A673 (cell line): ENCODE data around the gene KCNK5. TPM values are rescaled to one million over a fixed set of nuclear protein-coding genes. Genes with fewer than 3 reads are reported as not detected.

Experiments
- BruUV-seq: library from RNA; stranded (reverse); fragments of 400-500 nt; replicated peaks from 2 replicates; lab custom pipeline; 2021; lab: Mats Ljungman, UMichigan
- CTCF ChIA-PET: fragments of 300-600 bp; sonication (Branson Sonifier 250); formaldehyde crosslinking; loops from one replicate; lab custom pipeline; 2022; ENCODE audit warnings: antibody characterized with exemption; lab: Charles Lee
- POLR2A ChIA-PET: fragments of 300-600 bp; sonication (Branson Sonifier 250); formaldehyde crosslinking; loops from one replicate; lab custom pipeline; 2022; ENCODE audit warnings: antibody characterized with exemption; ENCODE audit not compliant: low non-redundant PET; lab: Charles Lee
- DNase-seq: peaks from one replicate; pipeline ENCODE4 v3.0.0-alpha.2; 2015; ENCODE audit warnings: low spot score
- H3K27ac ChIP-seq: fragments of 200-600 bp; sonication (generic); 2 replicates; pipeline ENCODE4 v1.5.1; 2016; ENCODE audit warnings: mixed run types, low read depth, mild to moderate bottlenecking, mixed read lengths, antibody characterized with exemption, low read length; ENCODE audit not compliant: poor library complexity, severe bottlenecking
- H3K27me3 ChIP-seq: fragments of 200-600 bp; sonication (generic); replicated peaks from 2 replicates; pipeline ENCODE4 v1.6.1; 2017; ENCODE audit warnings: mixed run types, low read depth, mild to moderate bottlenecking, mixed read lengths, antibody characterized with exemption, low read length; ENCODE audit not compliant: insufficient read depth, poor library complexity
- H3K36me3 ChIP-seq: fragments of 200-600 bp; sonication (generic); 2 replicates; pipeline ENCODE4 v1.6.1; 2016; ENCODE audit warnings: mixed run types, mild to moderate bottlenecking, mixed read lengths, antibody characterized with exemption, low read length; ENCODE audit not compliant: insufficient read depth, poor library complexity, severe bottlenecking
- H3K4me1 ChIP-seq: fragments of 200-600 bp; sonication (generic); 2 replicates; pipeline ENCODE4 v1.6.1; 2017; ENCODE audit warnings: mixed run types, mild to moderate bottlenecking, mixed read lengths, antibody characterized with exemption, low read length; ENCODE audit not compliant: insufficient read depth, poor library complexity, severe bottlenecking
- H3K4me3 ChIP-seq: fragments of 200-600 bp; sonication (generic); 2 replicates; pipeline ENCODE4 v1.5.1; 2016; ENCODE audit warnings: low read depth, mixed run types, mild to moderate bottlenecking, mixed read lengths, low read length; ENCODE audit not compliant: poor library complexity, severe bottlenecking
- H3K9me3 ChIP-seq: fragments of 200-600 bp; sonication (generic); 2 replicates; pipeline ENCODE4 v1.6.1; 2016; ENCODE audit warnings: mixed run types, low read depth, mild to moderate bottlenecking, mixed read lengths, antibody characterized with exemption, low read length; ENCODE audit not compliant: poor library complexity, severe bottlenecking
- CTCF ChIP-seq: fragments of 300-800, 200-600 bp; sonication (generic); conservative IDR thresholded peaks from 2 replicates; pipeline ENCODE4 v1.5.1; 2017; ENCODE audit warnings: low read depth, mild to moderate bottlenecking, antibody characterized with exemption, low read length, moderate library complexity, mixed read lengths
- EZH2 ChIP-seq: fragments of 200-600 bp; sonication (generic); IDR thresholded peaks from 2 replicates; pipeline ENCODE4 v1.6.1; 2017; ENCODE audit warnings: borderline replicate concordance, low read depth, mild to moderate bottlenecking, mixed read lengths, antibody characterized with exemption, low read length; ENCODE audit not compliant: poor library complexity, severe bottlenecking
- intact Hi-C: fragments of 100-400 bp; cut with micrococcal nuclease; formaldehyde crosslinking; loops from one replicate; pipeline ENCODE4 v1.10.0; 2022; ENCODE audit not compliant: unreplicated experiment
- total RNA-seq: library from RNA; stranded (reverse); gene quantifications from 2 replicates; pipeline ENCODE4 v1.2.3, GENCODE V29; 2021

Gene KCNK5
- total RNA-seq, 1 experiment from 2014 or later = not detected

GRCh38 chr6:39189131-39189530, 40.1 kb downstream of the KCNK5 start:
- Histone ChIP-seq H3K4me3 (no peak overlapping the region), H3K9me3 (no peaks in the 10 kb centered on the region), H3K27ac (no peak overlapping the region), H3K36me3 (no peaks in the 10 kb centered on the region), H3K27me3 (no peaks in the 10 kb centered on the region), H3K4me1 (no peaks in the 10 kb centered on the region)
- intact Hi-C loops = no loop called here
- no peak for DNase-seq
- TF ChIP-seq CTCF (no peak), EZH2 (no peak)
- CTCF ChIA-PET = no interaction called here
- BruUV-seq = no TSS peak
- POLR2A ChIA-PET = no interaction called here

DNA sequence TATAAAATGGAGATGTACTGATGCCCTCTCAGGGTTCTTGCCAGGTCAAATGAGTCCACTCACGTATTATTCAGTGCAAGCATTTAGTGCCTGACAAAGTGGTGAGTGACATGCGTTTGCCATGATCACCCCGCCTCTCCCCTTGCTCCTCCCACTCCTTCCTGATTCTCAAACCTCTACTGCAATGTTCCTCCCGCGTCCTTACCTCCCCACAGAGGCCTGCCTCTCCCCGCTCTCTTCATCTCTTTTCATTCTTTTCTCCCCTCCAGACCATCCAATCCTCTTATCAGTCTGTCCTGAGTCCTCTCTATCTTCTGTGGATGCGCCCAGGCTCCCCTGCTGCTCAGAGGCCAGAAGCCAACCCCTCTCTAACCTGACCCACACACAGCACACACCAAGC, 40.7 kb downstream of the KCNK5 start:
- CTCF ChIA-PET = no interaction called here
- Histone ChIP-seq H3K9me3 (no peaks in the 10 kb centered on the region), H3K27me3 (no peaks in the 10 kb centered on the region), H3K4me1 (no peaks in the 10 kb centered on the region), H3K27ac (no peak overlapping the region), H3K4me3 (no peak overlapping the region), H3K36me3 (no peaks in the 10 kb centered on the region)
- intact Hi-C loops = no loop called here
- TF ChIP-seq EZH2 (no peak), CTCF (no peak)
- POLR2A ChIA-PET = no interaction called here
- no peak for DNase-seq
- BruUV-seq = no TSS peak

- no peaks in the 10 kb centered on the region for H3K27me3 ChIP-seq
- no peaks in the 10 kb centered on the region for H3K36me3 ChIP-seq
- no peaks in the 10 kb centered on the region for H3K4me1 ChIP-seq
- no peak overlapping the region for H3K27ac ChIP-seq
- H3K4me3 ChIP-seq = no peak overlapping the region
- no TSS peak for BruUV-seq
- ChIA-PET POLR2A (no interaction called here), CTCF (no interaction called here)
- H3K9me3 ChIP-seq = no peaks in the 10 kb centered on the region
- no peak for DNase-seq
- intact Hi-C loops = no loop called here
- TF ChIP-seq CTCF = no peak
- TF ChIP-seq EZH2 = no peak
Observed at GRCh38 chr6:39188098-39188450, 41.2 kb downstream of the KCNK5 start.
